ENCODE results near the gene TSPAN33.

DNA sequence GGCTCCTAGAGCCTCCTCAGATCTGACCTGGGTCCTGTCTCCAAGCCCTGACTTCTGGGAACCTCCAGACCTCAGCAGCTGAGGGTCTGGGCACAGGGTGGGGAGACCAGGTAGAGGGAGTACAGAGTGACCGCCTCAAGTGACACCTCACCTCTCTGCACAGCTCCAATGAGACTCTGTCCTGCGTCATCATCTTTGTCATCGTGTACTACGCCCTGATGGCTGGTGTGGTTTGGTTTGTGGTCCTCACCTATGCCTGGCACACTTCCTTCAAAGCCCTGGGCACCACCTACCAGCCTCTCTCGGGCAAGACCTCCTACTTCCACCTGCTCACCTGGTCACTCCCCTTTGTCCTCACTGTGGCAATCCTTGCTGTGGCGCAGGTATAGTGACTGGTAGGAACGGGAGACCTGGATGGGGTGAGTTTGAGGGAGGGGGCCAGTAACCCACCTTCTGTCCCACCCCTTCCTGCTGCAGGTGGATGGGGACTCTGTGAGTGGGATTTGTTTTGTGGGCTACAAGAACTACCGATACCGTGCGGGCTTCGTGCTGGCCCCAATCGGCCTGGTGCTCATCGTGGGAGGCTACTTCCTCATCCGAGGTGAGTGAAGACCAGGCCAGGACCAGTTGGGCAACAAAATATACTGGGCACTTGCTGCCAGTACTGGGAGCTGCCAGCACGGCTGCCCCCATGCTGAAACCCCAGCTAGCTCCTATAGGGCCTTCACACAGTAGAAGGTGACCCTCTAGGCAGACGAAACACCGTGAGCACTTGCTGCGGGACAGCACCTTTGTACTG, 61.7 kb downstream of the TSPAN33 start:
- no peak for TF ChIP-seq ELF1 (tag; IDR thresholded peaks at IDR 0.05)
- TF ChIP-seq, protein P1, sequence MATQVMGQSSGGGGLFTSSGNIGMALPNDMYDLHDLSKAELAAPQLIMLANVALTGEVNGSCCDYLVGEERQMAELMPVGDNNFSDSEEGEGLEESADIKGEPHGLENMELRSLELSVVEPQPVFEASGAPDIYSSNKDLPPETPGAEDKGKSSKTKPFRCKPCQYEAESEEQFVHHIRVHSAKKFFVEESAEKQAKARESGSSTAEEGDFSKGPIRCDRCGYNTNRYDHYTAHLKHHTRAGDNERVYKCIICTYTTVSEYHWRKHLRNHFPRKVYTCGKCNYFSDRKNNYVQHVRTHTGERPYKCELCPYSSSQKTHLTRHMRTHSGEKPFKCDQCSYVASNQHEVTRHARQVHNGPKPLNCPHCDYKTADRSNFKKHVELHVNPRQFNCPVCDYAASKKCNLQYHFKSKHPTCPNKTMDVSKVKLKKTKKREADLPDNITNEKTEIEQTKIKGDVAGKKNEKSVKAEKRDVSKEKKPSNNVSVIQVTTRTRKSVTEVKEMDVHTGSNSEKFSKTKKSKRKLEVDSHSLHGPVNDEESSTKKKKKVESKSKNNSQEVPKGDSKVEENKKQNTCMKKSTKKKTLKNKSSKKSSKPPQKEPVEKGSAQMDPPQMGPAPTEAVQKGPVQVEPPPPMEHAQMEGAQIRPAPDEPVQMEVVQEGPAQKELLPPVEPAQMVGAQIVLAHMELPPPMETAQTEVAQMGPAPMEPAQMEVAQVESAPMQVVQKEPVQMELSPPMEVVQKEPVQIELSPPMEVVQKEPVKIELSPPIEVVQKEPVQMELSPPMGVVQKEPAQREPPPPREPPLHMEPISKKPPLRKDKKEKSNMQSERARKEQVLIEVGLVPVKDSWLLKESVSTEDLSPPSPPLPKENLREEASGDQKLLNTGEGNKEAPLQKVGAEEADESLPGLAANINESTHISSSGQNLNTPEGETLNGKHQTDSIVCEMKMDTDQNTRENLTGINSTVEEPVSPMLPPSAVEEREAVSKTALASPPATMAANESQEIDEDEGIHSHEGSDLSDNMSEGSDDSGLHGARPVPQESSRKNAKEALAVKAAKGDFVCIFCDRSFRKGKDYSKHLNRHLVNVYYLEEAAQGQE (IDR thresholded peaks at IDR 0.05; ENCODE audit: borderline replicate concordance): no peak
- TF ChIP-seq, protein P1 (CRISPR knock-in tag; IDR thresholded peaks at IDR 0.05; ENCODE audit: low read depth): no peak
- TF ChIP-seq ZNF253 (CRISPR knock-in tag; conservative IDR thresholded peaks at IDR 0.05): no peak
- no peak for TF ChIP-seq NR1H2 (CRISPR knock-in tag; IDR thresholded peaks at IDR 0.05)
- TF ChIP-seq GABPA (tag; conservative IDR thresholded peaks at IDR 0.05; ENCODE audit: low read depth): no peak
- TF ChIP-seq, protein P2, sequence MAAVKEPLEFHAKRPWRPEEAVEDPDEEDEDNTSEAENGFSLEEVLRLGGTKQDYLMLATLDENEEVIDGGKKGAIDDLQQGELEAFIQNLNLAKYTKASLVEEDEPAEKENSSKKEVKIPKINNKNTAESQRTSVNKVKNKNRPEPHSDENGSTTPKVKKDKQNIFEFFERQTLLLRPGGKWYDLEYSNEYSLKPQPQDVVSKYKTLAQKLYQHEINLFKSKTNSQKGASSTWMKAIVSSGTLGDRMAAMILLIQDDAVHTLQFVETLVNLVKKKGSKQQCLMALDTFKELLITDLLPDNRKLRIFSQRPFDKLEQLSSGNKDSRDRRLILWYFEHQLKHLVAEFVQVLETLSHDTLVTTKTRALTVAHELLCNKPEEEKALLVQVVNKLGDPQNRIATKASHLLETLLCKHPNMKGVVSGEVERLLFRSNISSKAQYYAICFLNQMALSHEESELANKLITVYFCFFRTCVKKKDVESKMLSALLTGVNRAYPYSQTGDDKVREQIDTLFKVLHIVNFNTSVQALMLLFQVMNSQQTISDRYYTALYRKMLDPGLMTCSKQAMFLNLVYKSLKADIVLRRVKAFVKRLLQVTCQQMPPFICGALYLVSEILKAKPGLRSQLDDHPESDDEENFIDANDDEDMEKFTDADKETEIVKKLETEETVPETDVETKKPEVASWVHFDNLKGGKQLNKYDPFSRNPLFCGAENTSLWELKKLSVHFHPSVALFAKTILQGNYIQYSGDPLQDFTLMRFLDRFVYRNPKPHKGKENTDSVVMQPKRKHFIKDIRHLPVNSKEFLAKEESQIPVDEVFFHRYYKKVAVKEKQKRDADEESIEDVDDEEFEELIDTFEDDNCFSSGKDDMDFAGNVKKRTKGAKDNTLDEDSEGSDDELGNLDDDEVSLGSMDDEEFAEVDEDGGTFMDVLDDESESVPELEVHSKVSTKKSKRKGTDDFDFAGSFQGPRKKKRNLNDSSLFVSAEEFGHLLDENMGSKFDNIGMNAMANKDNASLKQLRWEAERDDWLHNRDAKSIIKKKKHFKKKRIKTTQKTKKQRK (IDR thresholded peaks at IDR 0.05; ENCODE audit: borderline replicate concordance, low read depth, low read length): no peak

All from K562 (cell line).